Osteoblast (primary cell): ENCODE data around the gene BPNT1. TPM values are rescaled to one million over a fixed set of nuclear protein-coding genes. Genes with fewer than 3 reads are reported as not detected.
"Not testable (repeated sequence)": the region's sequence is repeated elsewhere in the genome, so short reads cannot be mapped to it uniquely, and the experiment has no call there.

Experiments used
- DNase-seq: peaks from one replicate; pipeline ENCODE4 v3.0.0; 2011; ENCODE audit warnings: low spot score, mixed read lengths; ENCODE audit not compliant: insufficient read length; ENCODE audit errors: missing footprints
- H2AFZ ChIP-seq: 2 replicates; pipeline ENCODE4 v1.6.0; 2011; ENCODE audit warnings: mild to moderate bottlenecking, low read length
- H3K27ac ChIP-seq: 2 replicates; pipeline ENCODE4 v1.5.1; 2011; ENCODE audit warnings: mild to moderate bottlenecking, low read depth, low read length, moderate library complexity
- H3K27me3 ChIP-seq: 2 replicates; pipeline ENCODE4 v1.6.0; 2012; ENCODE audit warnings: mild to moderate bottlenecking, control low read depth, inconsistent platforms, low read length, moderate library complexity; ENCODE audit not compliant: insufficient read depth
- H3K36me3 ChIP-seq: 2 replicates; pipeline ENCODE4 v1.5.1; 2011; ENCODE audit warnings: mild to moderate bottlenecking, low read length, control low read depth, moderate library complexity; ENCODE audit not compliant: insufficient read depth
- H3K4me1 ChIP-seq: 2 replicates; pipeline ENCODE4 v1.5.1; 2011; ENCODE audit warnings: mild to moderate bottlenecking, low read length, control low read depth, moderate library complexity; ENCODE audit not compliant: insufficient read depth
- H3K4me2 ChIP-seq: 2 replicates; pipeline ENCODE4 v1.6.0; 2011; ENCODE audit warnings: mild to moderate bottlenecking, low read length; ENCODE audit not compliant: insufficient read depth
- H3K4me3 ChIP-seq: fragments of 200-600 bp; sonication (generic); 3 replicates; pipeline ENCODE4 v1.5.1; 2012; ENCODE audit warnings: mild to moderate bottlenecking, low read length, inconsistent platforms; ENCODE audit not compliant: insufficient read depth
- H3K79me2 ChIP-seq: 2 replicates; pipeline ENCODE4 v1.6.0; 2012; ENCODE audit warnings: mild to moderate bottlenecking, low read length, control low read depth, inconsistent platforms; ENCODE audit not compliant: insufficient read depth
- H3K9me3 ChIP-seq: 2 replicates; pipeline ENCODE4 v1.5.1; 2011; ENCODE audit warnings: low read depth, low read length, control low read depth
- H4K20me1 ChIP-seq: 2 replicates; pipeline ENCODE4 v1.6.0; 2012; ENCODE audit warnings: mild to moderate bottlenecking, low read length, control low read depth; ENCODE audit not compliant: insufficient read depth
- total RNA-seq: library from RNA; depleted of rRNA; stranded (reverse); fragments of >200 nt; gene quantifications from 2 replicates; pipeline ENCODE4 v1.2.3, GENCODE V29; 2012
- TF ChIP-seq, protein P1 (sequence below): IDR thresholded peaks from 2 replicates; pipeline ENCODE4 v1.5.1; 2011; ENCODE audit warnings: mild to moderate bottlenecking, low read depth, low read length, moderate library complexity; ENCODE audit errors: extremely low read depth

Gene BPNT1
- total RNA-seq, 1 donor, result 18.1 TPM

- no peak for DNase-seq
- Histone ChIP-seq H3K4me1 (no peaks in the 10 kb centered on the region), H4K20me1 (no peaks in the 10 kb centered on the region), H2AFZ (no peak overlapping the region), H3K79me2 (peaks cover 3% of the 10 kb centered on the region), H3K4me2 (no peak overlapping the region), H3K27ac (no peak overlapping the region), H3K9me3 (no peaks in the 10 kb centered on the region), H3K4me3 (no peak overlapping the region), H3K36me3 (peaks cover 11% of the 10 kb centered on the region), H3K27me3 (no peaks in the 10 kb centered on the region)
- TF ChIP-seq, protein P1, sequence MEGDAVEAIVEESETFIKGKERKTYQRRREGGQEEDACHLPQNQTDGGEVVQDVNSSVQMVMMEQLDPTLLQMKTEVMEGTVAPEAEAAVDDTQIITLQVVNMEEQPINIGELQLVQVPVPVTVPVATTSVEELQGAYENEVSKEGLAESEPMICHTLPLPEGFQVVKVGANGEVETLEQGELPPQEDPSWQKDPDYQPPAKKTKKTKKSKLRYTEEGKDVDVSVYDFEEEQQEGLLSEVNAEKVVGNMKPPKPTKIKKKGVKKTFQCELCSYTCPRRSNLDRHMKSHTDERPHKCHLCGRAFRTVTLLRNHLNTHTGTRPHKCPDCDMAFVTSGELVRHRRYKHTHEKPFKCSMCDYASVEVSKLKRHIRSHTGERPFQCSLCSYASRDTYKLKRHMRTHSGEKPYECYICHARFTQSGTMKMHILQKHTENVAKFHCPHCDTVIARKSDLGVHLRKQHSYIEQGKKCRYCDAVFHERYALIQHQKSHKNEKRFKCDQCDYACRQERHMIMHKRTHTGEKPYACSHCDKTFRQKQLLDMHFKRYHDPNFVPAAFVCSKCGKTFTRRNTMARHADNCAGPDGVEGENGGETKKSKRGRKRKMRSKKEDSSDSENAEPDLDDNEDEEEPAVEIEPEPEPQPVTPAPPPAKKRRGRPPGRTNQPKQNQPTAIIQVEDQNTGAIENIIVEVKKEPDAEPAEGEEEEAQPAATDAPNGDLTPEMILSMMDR, result no peak
These were observed 33.5 kb upstream of the BPNT1 start for GRCh38 chr1:220123066-220123465.

- Histone ChIP-seq H3K4me1 (no peaks in the 10 kb centered on the region), H3K27ac (peak overlapping the region; percentile 53)
These were observed 32.4 kb upstream of the BPNT1 start for GRCh38 chr1:220121791-220122530.

DNA sequence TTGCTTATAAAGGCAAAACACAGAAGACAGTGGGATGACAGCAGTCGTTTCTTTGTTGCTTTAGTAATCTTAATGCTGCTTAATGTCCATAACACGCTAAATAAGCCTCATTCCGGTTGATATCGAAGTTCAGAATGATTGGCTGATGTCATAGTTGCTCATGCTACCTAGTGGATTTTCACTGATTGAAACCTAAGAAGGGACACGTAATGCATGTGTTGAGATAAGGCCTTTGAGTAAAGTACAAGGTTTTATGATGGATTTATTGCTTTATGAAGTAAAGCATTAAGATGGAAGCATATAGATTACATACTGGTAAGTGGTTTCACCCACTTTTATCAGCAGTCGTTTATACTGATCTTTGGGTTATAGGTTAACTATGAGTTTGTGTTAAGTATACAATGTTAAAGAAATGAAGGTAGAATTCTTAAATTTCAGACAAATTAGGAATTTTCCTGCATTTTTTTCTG lies 29.5 kb upstream of the BPNT1 start:
- Histone ChIP-seq H3K27ac (no peak overlapping the region), H3K4me2 (no peak overlapping the region), H3K9me3 (no peaks in the 10 kb centered on the region), H3K4me3 (no peak overlapping the region), H4K20me1 (no peaks in the 10 kb centered on the region), H3K27me3 (no peaks in the 10 kb centered on the region), H3K79me2 (peaks cover 3% of the 10 kb centered on the region), H3K36me3 (peaks cover 6% of the 10 kb centered on the region), H2AFZ (no peak overlapping the region), H3K4me1 (no peaks in the 10 kb centered on the region)
- TF ChIP-seq, protein P1, result no peak
- no peak for DNase-seq

More at GRCh38 chr1:220121791-220122530, 32.4 kb upstream of the BPNT1 start:
- TF ChIP-seq, protein P1, result no peak
- H4K20me1 ChIP-seq, result no peaks in the 10 kb centered on the region
- peaks cover 3% of the 10 kb centered on the region for H3K79me2 ChIP-seq
- peak overlapping the region; percentile 15 for H2AFZ ChIP-seq
- DNase-seq, result peak; percentile 47
- no peaks in the 10 kb centered on the region for H3K9me3 ChIP-seq
- peaks cover 6% of the 10 kb centered on the region for H3K36me3 ChIP-seq
- peak overlapping the region; percentile 35 for H3K4me2 ChIP-seq
- no peaks in the 10 kb centered on the region for H3K27me3 ChIP-seq
- no peak overlapping the region for H3K4me3 ChIP-seq

- Histone ChIP-seq H3K4me1 (no peaks in the 10 kb centered on the region), H3K27ac (no peak overlapping the region), H3K79me2 (no peaks in the 10 kb centered on the region), H3K9me3 (no peaks in the 10 kb centered on the region), H4K20me1 (no peaks in the 10 kb centered on the region), H3K4me2 (no peak overlapping the region), H3K36me3 (peaks cover 31% of the 10 kb centered on the region), H3K27me3 (no peaks in the 10 kb centered on the region), H3K4me3 (no peak overlapping the region), H2AFZ (no peak overlapping the region)
- TF ChIP-seq, protein P1, result peak; percentile 69
- DNase-seq, result no peak
These were observed 23.6 kb upstream of the BPNT1 start for GRCh38 chr1:220113136-220113695.

DNA sequence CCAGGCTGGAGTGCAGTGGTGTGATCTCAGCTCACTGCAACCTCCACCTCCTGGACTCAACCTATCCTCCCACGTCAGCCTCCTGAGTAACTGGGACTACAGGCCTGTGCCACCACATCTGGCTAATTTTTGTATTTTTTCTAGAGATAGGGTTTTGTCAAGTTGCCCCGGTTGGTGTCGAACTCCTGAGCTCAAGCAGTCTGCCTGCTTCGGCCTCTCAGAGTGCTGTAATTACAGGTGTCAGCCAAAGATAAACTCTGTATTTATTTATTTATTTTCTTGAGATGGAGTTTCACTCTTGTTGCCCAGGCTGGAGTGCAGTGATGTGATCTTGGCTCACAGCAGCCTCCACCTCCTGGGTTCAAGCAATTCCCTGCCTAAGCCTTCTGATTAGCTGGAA lies 23.0 kb upstream of the BPNT1 start:
- DNase-seq, H3K27me3 ChIP-seq, H2AFZ ChIP-seq, H3K9me3 ChIP-seq, H3K79me2 ChIP-seq, H4K20me1 ChIP-seq, H3K4me3 ChIP-seq, H3K4me2 ChIP-seq, H3K27ac ChIP-seq, H3K4me1 ChIP-seq: not testable (repeated sequence)
- H3K36me3 ChIP-seq, result peaks cover 33% of the 10 kb centered on the region

DNA sequence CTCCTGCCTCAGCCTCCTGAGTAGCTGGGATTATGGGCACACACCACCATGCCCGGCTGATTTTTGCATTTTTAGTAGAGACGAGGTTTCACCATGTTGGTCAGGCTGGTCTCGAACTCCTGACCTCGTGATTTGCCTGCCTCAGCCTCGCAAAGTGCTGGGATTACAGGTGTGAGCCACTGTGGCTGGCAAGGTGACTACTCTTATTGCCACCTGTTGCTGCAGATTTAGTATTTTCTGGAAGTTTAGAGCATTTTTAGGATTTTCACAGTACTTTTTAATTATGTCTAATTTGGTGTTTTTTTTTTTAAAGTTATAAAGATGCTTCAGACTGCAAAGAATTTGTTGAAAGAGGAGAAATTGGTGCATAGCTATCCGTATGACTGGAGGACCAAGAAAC lies 20.9 kb upstream of the BPNT1 start:
- H3K36me3 ChIP-seq, result peaks cover 50% of the 10 kb centered on the region
- H4K20me1 ChIP-seq, H2AFZ ChIP-seq, H3K4me1 ChIP-seq, H3K4me2 ChIP-seq, DNase-seq, H3K79me2 ChIP-seq, H3K9me3 ChIP-seq, H3K27me3 ChIP-seq, H3K4me3 ChIP-seq, H3K27ac ChIP-seq: not testable (repeated sequence)
